Adrenal gland (tissue), 5 donors: ENCODE data around the gene RGS9.

ENCODE experiments used
- CTCF ChIP-seq, 6 experiments: fragments of 450-650 bp in 4 of 6; fragments of 200-600 bp in 2 of 6; sonication (generic) in 1 of 6; IDR thresholded peaks; 1 replicate in 5 of 6; 2 replicates in 1 of 6; pipeline versions ENCODE4 v1.5.1 to v1.8.0; 2016 to 2021; ENCODE audit warnings: antibody characterized with exemption in 6 of 6, mild to moderate bottlenecking in 2 of 6, moderate library complexity in 1 of 6
- POLR2A ChIP-seq, 2 donors: fragments of 450-650 bp; IDR thresholded peaks; one replicate each; pipeline ENCODE4 v1.6.1; 2017; ENCODE audit warnings: antibody characterized with exemption in 2 of 2, mild to moderate bottlenecking in 2 of 2, moderate library complexity in 1 of 2
- donor health status: DM: no; HTN: no; CAD: no.

DNA sequence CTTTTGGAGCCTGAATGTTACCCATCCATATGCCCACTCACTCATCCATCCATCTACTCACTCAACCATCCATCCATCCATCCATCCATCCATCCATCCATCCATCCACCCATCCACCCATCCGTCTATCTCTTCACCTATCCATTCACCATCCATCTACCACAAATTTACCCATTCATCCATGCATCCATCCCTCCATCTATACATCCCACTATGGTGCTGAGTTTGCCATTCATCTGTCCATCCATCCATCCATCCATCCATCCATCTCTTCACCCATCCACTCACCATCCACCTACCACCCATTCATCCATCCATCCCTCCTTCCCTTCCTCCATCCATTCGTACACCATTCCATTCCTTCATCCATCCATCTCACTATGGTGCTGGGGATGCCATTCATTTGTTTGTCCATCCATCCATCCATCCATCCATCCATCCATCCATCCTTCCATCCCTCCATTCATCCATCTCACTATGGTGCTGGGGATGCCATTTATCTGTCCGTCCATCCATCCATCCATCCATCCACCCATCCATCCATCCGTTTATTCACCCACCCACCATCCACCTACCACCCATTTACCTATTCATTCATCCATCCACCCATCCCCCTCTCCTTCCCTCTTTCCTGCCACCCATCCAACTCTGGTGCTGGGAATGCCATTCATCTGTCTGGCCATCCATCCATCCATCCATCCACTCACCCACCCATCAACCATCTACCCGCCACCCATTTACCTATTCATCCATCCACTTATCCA, 39.7 kb downstream of the RGS9 start:
- no peak for TF ChIP-seq CTCF (IDR thresholded peaks at IDR 0.05)
- TF ChIP-seq POLR2A (IDR thresholded peaks at IDR 0.05): no peak
